GM19239 (cell line): ENCODE data around the gene IQSEC1.
A peak's percentile ranks its signal among the peaks of the same experiment; 100 is the strongest.

Experiments
- DNase-seq: peaks from one replicate; pipeline ENCODE4 v3.0.0; 2011; ENCODE audit warnings: low spot score; ENCODE audit not compliant: insufficient read length
- FAIRE-seq: peaks from 2 replicates; lab custom pipeline; 2011; peaks lifted over from hg19 to GRCh38; lab: Jason Lieb, UNC

Gene IQSEC1

DNA sequence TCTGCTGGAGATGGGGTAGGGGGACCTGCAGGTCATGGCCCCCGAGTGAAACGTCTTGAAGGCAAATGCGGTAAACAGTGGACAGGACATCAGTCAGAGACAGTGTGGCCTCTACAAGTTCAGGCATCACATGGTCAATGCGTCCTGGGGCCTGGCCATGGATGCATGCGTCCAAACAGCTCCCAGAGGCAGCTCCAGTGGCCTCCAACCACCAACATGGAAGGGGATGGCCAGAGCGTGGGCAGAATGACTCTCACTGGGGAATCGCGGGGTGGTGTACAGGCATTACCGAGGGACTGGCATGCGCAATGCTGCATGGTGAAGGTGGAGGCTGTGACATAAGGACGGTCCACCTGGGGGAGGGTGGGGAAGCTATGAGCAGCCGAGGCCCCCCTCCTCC, 35.6 kb upstream of the IQSEC1 start:
- FAIRE-seq = no peak
- no peak for DNase-seq

DNA sequence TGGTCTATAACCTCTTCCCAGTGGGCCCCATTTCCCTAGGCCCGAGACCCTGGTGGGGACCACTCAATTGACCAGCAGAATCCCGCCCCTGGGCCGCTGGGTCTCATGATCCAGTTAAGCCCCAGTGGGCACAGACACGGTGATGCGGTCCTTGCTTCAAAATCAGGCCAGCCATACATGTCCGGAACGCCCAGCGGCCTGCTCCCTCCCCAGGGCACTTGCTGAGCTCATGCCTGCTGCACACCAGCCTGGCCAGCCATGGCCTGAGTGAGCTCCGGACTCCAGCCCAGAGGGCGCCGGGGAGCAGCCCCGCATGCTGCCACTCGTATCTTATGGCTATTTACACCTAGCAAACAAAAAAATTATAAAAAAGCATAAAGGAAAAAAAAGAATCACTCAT, 34.4 kb upstream of the IQSEC1 start:
- no peak for DNase-seq
- FAIRE-seq = no peak

DNA sequence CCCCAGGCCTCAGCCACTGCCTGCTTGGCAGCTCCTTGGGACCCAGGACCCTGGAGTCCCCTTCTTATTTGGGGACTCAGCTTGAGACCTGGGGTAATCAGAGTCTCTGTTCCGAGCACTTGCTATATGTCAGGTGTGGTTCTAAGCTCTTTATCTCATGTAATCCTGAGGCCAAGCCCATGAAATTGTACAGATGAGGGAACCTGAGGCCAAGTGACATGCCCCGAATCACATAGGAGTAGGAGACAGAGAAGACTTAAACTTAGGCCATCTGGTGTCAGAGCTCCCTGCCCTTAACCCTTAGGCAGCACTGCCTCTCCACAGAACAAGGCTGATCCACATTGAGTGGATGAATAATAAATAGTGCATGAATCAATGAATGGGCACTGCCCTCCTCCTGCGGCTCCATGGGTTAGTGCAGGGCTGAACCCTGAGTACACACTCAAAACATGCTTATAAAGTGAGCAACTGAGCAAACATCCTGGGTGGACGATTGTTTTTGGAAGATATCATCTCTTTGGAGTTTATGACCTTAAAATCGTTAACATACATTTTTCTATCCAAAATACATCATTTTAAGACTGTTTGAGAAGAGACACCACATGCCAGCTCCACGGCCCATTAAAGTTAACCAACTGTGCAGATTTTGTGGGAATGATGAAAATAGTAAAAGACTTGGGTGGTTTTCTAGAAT, 33.2 kb upstream of the IQSEC1 start:
- FAIRE-seq = no peak
- DNase-seq = no peak

DNA sequence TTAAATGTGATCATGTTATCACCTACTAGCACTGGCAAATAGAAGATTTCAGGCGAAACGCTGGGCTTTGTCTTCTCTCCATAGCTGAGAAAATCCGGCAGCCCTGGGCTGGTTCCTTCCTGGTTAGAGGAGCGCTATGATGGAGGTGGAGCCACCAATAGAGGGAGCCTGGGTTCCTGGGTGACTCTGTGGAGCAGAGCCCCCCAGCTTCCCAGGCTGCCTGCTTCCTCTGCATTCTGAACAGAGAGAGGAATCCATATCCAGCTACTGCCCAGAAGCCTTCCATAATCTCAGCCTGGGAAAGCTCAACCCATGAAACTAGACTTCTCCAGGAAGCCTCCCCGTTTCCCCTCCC, 32.6 kb upstream of the IQSEC1 start:
- FAIRE-seq (no peak), DNase-seq (no peak)

DNA sequence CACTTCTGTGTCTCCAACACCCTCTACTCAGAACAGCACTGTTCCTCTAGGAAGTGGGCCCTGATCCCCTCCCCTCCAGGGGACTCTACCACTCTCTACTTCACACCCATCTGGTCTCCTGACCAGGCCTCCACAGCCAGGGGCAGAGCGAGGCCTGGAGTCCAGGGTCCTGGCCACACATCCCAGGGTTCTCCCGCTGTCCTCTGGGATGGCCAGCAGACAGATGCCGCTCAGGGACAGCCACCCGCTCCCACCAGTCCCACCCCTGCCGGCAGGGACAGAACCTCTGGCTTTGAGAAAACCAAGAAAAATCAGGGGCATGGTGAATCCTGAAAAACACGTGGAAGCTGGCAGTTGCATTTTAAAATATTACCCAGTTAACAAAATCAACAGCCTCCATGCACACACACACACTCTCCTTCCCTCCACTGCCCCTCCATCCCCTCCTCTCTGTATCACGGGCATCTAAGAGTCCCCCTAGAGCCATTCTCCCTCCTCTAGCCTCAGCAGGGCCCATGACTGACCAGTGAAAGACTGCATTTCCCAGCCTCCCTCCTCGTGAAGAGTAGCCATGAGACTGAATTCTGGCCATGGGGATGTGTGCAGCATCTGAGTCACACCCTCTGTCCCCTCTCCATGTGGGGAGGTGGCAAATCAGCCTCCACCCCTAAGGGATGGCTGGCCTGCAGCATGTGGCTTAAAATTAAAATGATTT, 32.1 kb upstream of the IQSEC1 start:
- FAIRE-seq = no peak
- DNase-seq = no peak

DNA sequence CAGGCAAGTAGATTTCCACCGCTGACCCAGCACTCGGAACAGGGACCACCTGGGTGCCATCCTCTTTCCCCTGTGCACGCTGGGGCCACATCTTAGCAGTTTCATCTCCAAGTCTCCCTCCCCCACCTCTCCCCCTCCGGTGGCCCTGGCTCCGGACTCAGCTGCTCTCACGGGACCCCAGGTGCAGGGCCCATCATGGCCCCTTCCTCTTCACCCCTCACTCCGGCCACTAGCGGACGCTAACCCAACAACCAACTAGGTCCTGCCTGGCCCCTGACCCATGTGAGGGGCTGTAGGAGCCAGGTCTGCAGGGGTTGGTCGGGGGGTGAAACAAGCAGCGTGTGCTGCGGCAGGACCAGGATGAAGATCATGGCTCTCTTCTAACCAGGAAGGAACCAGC, 31.3 kb upstream of the IQSEC1 start:
- FAIRE-seq (no peak), DNase-seq (no peak)

DNA sequence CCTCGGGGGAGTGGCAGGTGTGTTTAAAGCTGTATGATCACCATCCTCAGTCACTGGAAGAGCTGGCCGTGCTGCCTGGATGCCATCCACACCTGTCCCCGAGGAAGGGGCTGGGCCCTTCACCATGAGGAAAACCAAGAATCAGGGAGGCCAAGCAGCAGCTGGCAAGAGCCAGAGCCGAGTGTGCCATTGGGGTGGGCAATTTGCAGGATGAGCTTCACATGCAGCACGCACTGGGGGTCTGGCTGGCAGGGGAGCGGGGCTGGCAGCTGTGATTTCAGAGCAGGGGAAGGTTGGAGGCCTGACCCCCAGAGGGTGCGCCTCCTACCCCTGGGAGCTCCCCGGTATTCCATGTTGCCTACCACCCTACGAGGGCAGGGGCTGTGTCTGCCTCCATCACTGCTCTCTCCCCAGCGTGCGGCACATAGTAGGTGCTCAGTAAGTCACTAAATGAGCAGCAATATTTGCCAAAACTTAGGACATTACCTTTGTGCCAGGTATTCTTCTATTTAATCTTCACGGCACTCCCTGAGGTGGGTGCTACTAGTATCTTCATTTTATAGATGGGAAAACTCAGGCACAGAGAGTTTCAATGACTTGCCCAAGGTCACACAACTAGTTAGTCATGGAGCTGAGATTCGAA, 30.3 kb upstream of the IQSEC1 start:
- FAIRE-seq (no peak), DNase-seq (no peak)

DNA sequence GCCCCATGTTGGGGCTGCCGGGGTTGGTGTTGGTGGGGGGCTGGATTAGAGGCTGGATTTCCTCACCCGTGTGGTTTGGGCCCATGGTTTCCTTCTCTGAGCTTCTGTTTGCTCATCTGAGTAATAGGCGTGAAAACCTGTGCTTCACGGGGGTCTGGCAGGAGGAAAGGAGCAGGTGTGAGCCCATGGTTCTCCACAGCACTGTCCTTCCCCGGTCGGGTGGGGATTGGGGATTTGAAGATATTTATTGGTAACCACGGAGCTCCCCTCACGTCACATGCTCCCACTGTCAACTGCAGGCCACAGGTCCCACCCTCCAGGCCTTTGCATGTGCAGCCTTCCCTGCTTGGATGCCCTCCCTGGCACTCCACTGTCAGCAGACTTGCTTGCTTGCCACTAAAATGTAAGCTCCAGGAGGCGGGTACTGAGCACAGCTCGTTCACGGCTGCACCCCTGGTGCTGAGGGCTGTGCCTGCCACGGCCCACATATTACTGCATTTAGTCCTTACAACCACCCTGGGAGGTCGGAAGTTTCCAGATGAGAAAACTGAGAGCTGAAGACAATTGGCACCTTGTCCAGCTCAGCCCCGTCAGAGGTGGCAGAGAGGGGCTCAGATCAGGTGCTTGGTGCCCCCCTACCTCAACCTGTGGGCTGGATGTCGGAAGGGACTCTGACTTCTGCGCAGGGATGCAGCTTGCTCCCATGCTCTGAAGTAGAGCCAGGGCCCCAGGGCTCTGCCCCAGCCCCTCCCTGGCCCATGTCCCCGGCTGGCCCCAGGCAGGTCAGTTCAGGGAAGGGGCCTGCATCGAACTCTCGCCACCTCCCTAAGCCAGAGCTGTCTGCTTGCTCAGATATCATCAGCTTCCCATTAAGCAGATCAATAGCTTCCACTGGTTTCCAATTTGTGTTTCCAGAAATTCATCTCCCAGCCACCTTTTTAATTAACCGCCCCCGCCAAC, 29.4 kb upstream of the IQSEC1 start:
- FAIRE-seq = no peak
- DNase-seq = no peak

DNA sequence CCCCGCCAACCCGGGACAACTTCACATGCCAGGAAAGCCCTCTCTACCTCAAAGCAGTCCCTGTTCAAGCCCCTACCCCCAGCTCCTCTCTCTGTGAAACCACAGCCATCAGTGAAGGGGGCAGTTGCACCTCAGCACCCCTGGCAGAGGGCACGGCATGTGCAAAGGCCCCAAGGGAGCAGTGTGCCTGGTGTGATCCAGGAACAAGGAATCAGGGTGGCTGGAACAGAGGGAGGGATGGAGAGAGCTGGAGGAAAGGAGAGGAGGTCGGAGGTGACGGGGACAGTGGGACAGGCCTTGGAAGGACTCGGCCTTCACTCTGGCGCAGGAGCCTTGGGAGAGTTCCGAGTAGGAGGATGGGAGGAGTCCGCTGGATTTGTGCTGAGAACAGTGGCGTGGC, 26.5 kb upstream of the IQSEC1 start:
- no peak for FAIRE-seq
- DNase-seq = no peak

DNA sequence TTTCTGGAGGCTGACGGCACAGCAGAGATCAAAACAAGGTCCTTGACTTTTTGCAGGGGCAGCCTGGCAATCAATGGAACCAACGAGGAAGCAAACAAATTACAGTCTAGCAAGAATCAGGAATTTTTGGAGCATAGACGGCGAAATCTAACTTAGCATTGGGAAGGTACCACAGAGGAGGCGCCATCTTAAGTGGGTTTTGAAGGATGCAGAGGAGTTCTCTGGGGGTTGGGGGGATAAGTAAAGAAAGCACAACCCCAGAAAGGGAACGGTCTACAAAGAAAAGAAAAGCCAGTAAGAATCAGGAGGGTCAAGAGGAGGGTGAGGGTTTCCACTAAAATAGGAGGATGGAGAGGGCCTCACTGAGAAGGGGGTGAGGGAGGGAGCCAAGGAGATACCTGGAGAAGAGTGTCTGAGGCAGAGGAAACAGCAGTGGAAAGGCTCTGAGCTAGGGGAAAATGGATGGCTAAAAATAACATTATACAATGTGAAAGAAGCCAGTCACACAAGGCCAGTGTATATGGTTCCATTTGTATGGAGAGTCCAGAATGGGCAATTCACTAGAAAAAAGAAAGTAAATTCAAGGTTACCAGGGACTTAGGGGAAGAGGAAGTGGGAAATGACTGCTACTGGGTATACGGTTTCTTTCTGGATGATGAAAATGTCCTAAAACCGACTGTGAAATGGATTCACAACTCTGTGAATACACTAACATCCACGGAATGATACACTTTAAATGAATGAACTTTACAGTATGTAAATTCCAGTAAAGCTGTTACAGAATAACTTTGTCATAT, 25.2 kb upstream of the IQSEC1 start:
- FAIRE-seq (peak; percentile 51), DNase-seq (no peak)

DNA sequence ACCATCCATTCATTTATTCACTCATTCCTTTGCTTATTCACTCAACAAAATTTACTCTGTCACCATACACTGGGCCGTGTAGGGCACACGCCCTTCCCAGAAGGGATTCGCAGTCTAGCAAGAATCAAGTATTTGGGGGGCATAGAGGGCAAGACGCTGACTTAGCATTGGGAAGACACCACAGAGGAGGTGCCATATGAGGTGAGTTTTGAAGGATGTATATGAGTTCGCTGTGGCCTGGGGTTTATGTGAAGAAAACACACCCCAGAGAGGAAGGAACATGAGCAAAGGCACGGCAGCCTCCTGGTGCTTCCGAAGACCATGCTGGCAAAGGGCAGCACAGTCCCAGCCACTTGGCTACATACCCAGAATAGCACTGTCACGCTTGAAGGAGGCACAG, 23.1 kb upstream of the IQSEC1 start:
- no peak for DNase-seq
- no peak for FAIRE-seq

DNA sequence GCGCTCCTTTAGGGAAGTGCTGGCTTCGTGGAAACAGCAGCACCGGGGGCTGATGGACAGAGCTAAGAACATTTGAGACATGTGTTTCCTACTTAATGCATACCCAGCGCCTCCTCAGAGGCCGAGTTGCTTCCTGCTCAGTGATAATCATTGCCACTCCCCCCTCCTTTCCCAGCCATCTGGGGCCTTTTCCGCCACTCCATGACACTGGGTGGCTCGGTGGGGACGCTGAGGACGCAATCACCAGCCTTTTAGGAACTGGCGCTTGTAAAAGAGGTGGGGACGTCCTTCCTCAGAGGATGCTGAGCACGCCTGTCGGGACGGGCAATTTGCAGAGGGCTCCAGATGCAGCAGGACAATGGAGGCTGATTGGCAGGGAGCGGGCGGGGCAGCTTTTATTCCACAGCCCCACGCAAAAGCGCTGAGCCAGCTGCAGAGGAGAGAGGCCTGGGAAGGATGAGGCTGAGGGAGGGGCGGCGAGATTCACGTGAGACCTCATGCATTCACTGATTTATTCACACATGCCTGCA, 22.2 kb upstream of the IQSEC1 start:
- no peak for DNase-seq
- FAIRE-seq = no peak

DNA sequence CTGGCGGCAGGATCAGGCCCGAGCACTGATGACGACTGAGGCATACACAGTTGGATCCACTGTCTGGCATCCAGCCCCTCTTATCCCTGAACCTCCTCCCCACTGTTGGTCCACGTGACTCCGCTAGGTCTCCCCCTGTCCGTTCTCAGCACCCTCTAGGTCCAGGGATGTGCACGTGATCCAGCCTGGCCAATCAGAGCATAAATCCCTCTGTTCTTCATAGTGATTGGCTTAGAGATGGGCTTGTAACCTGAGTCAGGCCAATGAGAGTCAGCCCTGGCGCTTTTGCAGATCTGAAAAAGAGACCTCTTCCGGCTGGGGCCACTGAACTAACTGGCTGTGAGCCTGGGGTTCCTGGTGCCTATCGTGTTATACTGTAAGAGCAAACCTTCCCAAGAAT, 20.5 kb upstream of the IQSEC1 start:
- DNase-seq (no peak), FAIRE-seq (no peak)

DNA sequence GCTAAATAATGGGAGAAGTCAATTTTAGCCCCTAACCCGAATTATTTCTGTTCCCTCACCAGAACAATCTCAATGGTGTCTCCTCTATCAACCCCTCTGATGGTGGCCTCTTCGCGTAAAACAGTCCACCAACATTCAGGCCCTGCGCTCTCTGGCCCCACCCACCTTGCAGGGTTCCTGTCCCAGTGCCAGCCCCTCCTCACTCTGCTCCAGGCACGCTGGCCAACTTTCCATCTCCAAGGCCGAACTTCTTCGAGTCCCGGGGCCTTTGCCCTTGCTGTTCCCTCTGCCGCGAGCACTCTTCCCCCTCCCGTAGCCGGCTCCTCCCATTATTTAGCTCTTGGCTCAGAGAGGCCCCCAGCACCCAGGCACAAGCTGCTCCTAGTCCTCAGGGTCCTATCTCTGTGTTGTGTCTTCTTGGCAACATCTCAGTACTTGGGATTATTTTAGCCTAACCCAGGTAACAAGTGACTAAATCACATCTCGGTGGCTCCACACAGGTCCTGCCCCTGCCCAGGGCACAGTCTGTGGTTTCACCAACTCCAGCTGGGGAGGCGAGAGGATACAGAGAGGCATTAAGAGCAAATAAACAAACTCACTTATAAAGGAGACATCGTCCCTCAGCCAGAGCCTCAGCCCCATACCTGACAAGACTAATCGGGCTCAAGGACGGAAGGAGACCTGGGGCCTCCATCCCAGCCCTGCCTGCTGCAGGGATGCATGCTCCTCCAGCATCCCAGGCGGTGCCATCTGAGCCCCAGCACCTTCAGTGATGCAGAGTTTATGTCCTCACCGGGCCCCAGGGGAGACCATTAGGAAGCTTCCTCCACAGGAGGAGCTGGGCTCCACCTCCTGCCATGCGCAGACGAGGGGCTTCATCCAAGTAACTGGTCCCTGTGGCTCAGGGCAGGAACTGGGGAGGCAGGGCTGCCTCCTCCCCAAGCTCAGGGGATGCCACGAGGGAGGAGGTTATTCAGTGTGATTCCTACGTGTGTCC, 19.7 kb upstream of the IQSEC1 start:
- no peak for DNase-seq
- no peak for FAIRE-seq

DNA sequence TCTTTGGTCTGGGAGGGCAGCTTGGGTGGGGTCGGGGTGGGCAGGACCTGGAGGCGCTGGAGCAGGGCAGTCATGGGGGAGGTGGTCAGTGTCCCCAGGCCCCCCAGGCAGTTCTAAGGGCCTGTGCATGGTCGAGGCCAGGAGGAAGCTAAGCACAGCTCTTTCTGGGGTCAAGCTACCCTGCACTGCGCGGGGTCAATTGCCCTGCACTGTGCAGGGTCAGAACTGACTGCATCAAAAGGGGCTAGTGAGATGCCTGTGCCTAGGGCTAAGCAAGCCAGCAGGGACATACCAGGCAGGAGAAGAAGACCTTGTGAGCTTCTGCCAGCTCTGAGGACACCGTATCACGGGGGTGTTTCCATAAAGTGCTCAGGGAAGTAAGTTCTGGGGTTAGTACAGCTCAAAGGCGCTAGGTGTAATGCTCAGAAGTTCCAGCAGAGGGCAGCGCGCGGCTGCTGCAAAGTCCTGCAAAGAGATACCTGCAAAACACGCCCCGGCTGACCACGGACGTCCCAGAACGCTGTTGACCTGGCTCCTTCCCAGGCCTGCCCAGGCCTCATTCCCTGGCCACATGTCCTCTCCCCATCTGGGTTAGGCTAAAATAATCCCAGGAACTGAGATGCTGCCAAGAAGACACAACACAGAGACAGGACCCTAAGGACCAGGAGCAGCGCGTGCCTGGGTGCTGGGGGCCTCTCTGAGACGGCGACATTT, 18.8 kb upstream of the IQSEC1 start:
- FAIRE-seq = peak; percentile 68
- DNase-seq = peak; percentile 75

DNA sequence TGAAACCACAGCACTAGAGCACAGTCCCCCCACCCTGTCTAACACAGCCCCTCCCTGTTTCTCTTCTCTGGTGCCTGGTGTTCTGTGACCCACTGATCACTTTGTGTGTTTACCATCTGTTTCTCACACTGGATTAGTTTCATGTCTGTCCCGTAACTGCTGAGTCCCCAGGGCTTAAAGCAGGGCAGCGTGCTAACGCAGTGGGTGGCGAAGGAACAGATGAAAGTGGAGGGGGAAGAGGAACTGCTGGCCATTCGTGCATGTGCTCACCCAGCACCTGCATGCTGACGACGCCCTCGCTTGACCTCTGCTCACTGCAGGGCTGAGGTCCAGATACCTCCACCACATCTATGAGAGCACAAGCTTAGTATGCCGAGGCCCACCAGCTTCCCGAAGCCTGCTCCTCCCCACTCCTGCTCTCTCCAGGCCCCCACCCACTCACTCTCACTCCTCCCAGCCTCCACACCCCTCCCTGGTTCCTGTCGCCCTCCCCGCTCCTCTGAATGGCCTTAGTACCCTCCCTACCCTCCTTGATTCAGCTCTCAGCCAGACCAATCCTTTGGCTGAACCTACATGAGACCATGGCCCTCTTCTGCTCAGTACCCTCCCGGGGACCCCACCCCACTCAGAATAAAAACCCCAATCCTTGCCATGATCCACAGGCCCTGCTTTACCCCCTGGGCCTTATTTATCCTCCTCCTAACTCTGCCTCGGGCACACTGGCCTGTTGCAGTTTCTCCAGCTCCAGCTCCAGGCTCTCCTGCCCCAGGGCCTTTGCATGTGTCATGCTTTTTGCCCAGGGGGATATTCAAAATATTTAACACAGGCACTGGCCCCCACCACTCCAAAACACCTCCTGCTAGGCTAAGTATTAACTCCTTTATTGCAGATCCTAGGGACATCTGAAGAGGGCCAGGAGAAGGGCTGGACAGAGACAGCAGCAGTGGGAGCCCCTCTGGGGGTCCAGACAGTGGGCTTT, 15.1 kb upstream of the IQSEC1 start:
- DNase-seq (peak; percentile 43), FAIRE-seq (peak; percentile 91)
